HepG2 (cell line): ENCODE data around the gene SLC12A5. TPM values are rescaled to one million over a fixed set of nuclear protein-coding genes. Genes with fewer than 3 reads are reported as not detected.

Source experiments
- CBX5 ChIP-seq: sonication (generic); formaldehyde crosslinking; IDR thresholded peaks from 2 replicates; pipeline ENCODE4 v1.4.0; 2020; ENCODE audit warnings: missing genetic modification reagents, borderline replicate concordance
- GFI1 ChIP-seq: sonication (generic); formaldehyde crosslinking; IDR thresholded peaks from 2 replicates; pipeline ENCODE4 v1.5.0; 2020; ENCODE audit warnings: missing genetic modification reagents, mild to moderate bottlenecking, borderline replicate concordance
- HHEX ChIP-seq: IDR thresholded peaks from 2 replicates; pipeline ENCODE4 v1.6.1; 2016; ENCODE audit warnings: control low read depth
- KDM1A ChIP-seq: IDR thresholded peaks from 2 replicates; pipeline ENCODE4 v1.6.1; 2016; ENCODE audit warnings: missing compliant biosample characterization
- NAIF1 ChIP-seq: sonication (generic); formaldehyde crosslinking; IDR thresholded peaks from 2 replicates; pipeline ENCODE4 v1.5.0; 2020; ENCODE audit warnings: mild to moderate bottlenecking, missing genetic modification reagents, borderline replicate concordance
- SIN3A ChIP-seq: IDR thresholded peaks from 2 replicates; pipeline ENCODE4 v1.6.1; 2011; ENCODE audit warnings: low read depth, mild to moderate bottlenecking, control low read depth, low read length, borderline replicate concordance
- ZNF12 ChIP-seq: sonication (generic); formaldehyde crosslinking; IDR thresholded peaks from 2 replicates; pipeline ENCODE4 v1.5.0; 2020; ENCODE audit warnings: missing genetic modification reagents
- ZNF329 ChIP-seq: sonication (generic); formaldehyde crosslinking; IDR thresholded peaks from 2 replicates; pipeline ENCODE4 v1.9.0; 2021; ENCODE audit warnings: low read depth, mild to moderate bottlenecking, missing genetic modification reagents
- ZNF850 ChIP-seq: sonication (generic); formaldehyde crosslinking; conservative IDR thresholded peaks from 2 replicates; pipeline ENCODE4 v1.9.0; 2021; ENCODE audit warnings: mild to moderate bottlenecking, missing genetic modification reagents
- polyA plus RNA-seq, 8 experiments: library from polyadenylated mRNA; depleted of rRNA in 3 of 8; stranded (reverse) in 7 of 8; unstranded in 1 of 8; fragments of >200 nt; fragmentation: Illumina TruSeq in 4 of 8; extraction: Trizol in 4 of 8; gene quantifications; 2 replicates each; pipeline versions ENCODE4 v1.2.1 to v1.2.3, GENCODE V29; 2011 to 2016; ENCODE audit warnings: low read depth in 4 of 8, missing spikeins in 1 of 8, mixed read lengths in 1 of 8; ENCODE audit not compliant: insufficient read depth in 1 of 8
- total RNA-seq, 5 experiments: library from RNA; depleted of rRNA; stranded (reverse); fragments of >200 nt; fragmentation: Illumina TruSeq; extraction: Trizol; gene quantifications; 2 replicates each; pipeline ENCODE4 v1.2.3, GENCODE V29; 2016; ENCODE audit warnings: low read depth in 1 of 5
- TF ChIP-seq, protein P1 (sequence below): sonication (generic); formaldehyde crosslinking; IDR thresholded peaks from 2 replicates; pipeline ENCODE4 v1.5.0; 2020; ENCODE audit warnings: missing genetic modification reagents
- TF ChIP-seq, protein P2 (sequence below): sonication (generic); formaldehyde crosslinking; IDR thresholded peaks from 2 replicates; pipeline ENCODE4 v1.8.1; 2023; ENCODE audit warnings: mild to moderate bottlenecking, moderate library complexity, missing genetic modification reagents
- TF ChIP-seq, protein P3 (sequence below): sonication (generic); formaldehyde crosslinking; IDR thresholded peaks from 2 replicates; pipeline ENCODE4 v1.9.0; 2021; ENCODE audit warnings: missing genetic modification reagents, mild to moderate bottlenecking, borderline replicate concordance
- TF ChIP-seq, protein P4 (sequence below): sonication (generic); formaldehyde crosslinking; conservative IDR thresholded peaks from 2 replicates; pipeline ENCODE4 v1.8.0; 2022; ENCODE audit warnings: missing genetic modification reagents
- TF ChIP-seq, protein P5 (sequence below): sonication (generic); formaldehyde crosslinking; conservative IDR thresholded peaks from 2 replicates; pipeline ENCODE4 v1.4.0; 2020; ENCODE audit warnings: missing genetic modification reagents
- TF ChIP-seq, protein P6 (sequence below): sonication (generic); formaldehyde crosslinking; IDR thresholded peaks from 2 replicates; pipeline ENCODE4 v1.8.1; 2023; ENCODE audit warnings: missing genetic modification reagents, mild to moderate bottlenecking, borderline replicate concordance
- TF ChIP-seq, protein P7 (sequence below): sonication (generic); formaldehyde crosslinking; IDR thresholded peaks from 2 replicates; pipeline ENCODE4 v1.5.0; 2020; ENCODE audit warnings: mild to moderate bottlenecking, missing genetic modification reagents

Gene SLC12A5
- total and polyA plus RNA-seq, 2 of the 13 experiments (the other 11 are each of a cell fraction or from before 2014, with no cell fraction given) = 4.3 to 5.4 TPM

DNA sequence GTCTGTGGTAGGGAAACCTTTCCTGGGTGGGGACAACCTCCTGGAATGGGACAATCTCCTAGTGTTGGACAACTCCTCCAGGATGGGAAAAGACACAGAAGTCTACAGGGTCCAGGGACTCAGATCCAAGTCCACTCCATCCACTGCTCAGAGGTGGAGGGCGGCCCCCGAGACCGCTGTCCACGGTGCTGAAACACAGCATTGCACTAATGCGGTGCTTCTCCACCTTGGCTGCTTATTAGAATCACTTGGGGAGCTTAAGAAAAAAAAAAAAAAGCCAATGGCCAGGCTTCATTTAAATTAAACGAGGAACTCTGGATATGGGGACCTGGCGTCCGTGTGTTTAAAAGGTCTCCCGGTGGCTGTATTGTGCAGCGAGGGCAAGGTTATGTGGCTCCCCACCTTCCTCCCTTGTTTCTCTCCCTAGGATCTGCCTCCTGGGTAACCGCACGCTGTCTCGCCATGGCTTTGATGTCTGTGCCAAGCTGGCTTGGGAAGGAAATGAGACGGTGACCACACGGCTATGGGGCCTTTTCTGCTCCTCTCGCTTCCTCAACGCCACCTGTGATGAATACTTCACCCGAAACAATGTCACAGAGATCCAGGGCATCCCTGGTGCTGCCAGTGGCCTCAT, 12.0 kb downstream of the SLC12A5 start (continued):
- TF ChIP-seq SIN3A (peak; percentile 61; the same call in 1 of the 2 replicates), ZNF12 (CRISPR knock-in tag) (peak; percentile 85), KDM1A (CRISPR knock-in tag) (no peak), ZNF850 (CRISPR knock-in tag) (no peak), HHEX (CRISPR knock-in tag) (no peak), NAIF1 (CRISPR knock-in tag) (peak; percentile 41; the same call in 1 of the 2 replicates), CBX5 (CRISPR knock-in tag) (peak; percentile 71; the same call in 1 of the 2 replicates), GFI1 (CRISPR knock-in tag) (peak; percentile 68), ZNF329 (CRISPR knock-in tag) (peak; percentile 79)
- TF ChIP-seq, protein P1, sequence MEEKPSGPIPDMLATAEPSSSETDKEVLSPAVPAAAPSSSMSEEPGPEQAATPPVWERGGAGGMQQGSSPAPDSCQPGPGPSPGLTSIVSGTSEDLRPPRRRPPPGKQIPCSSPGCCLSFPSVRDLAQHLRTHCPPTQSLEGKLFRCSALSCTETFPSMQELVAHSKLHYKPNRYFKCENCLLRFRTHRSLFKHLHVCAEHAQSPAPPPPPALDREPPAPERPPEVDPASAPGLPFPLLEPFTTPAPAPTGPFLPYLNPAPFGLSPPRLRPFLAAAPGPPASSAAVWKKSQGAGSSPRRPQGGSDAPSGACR (CRISPR knock-in tag) = no peak
- TF ChIP-seq, protein P2, sequence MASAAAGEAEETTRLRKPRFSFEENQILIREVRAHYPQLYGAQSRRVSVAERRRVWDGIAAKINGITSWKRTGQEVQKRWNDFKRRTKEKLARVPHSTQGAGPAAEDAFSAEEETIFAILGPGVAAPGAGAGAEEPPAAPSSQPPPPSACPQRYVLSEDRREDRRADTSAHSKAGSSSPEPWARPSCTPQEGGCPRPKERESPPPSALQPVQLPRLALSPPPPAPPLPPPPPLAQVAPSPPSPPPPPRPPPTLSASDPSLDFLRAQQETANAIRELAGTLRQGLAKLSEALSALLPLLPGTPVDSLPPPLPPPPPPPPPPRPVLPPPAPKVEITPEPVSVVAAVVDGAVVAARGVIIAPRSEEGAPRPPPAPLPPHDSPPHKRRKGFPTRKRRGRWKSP (CRISPR knock-in tag) = peak; percentile 38; the same call in 1 of the 2 replicates
- TF ChIP-seq, protein P3, sequence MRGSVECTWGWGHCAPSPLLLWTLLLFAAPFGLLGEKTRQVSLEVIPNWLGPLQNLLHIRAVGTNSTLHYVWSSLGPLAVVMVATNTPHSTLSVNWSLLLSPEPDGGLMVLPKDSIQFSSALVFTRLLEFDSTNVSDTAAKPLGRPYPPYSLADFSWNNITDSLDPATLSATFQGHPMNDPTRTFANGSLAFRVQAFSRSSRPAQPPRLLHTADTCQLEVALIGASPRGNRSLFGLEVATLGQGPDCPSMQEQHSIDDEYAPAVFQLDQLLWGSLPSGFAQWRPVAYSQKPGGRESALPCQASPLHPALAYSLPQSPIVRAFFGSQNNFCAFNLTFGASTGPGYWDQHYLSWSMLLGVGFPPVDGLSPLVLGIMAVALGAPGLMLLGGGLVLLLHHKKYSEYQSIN (CRISPR knock-in tag) = peak; percentile 78; the same call in 1 of the 2 replicates
- TF ChIP-seq, protein P4, sequence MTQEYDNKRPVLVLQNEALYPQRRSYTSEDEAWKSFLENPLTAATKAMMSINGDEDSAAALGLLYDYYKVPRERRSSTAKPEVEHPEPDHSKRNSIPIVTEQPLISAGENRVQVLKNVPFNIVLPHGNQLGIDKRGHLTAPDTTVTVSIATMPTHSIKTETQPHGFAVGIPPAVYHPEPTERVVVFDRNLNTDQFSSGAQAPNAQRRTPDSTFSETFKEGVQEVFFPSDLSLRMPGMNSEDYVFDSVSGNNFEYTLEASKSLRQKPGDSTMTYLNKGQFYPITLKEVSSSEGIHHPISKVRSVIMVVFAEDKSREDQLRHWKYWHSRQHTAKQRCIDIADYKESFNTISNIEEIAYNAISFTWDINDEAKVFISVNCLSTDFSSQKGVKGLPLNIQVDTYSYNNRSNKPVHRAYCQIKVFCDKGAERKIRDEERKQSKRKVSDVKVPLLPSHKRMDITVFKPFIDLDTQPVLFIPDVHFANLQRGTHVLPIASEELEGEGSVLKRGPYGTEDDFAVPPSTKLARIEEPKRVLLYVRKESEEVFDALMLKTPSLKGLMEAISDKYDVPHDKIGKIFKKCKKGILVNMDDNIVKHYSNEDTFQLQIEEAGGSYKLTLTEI (CRISPR knock-in tag) = no peak
- TF ChIP-seq, protein P5, sequence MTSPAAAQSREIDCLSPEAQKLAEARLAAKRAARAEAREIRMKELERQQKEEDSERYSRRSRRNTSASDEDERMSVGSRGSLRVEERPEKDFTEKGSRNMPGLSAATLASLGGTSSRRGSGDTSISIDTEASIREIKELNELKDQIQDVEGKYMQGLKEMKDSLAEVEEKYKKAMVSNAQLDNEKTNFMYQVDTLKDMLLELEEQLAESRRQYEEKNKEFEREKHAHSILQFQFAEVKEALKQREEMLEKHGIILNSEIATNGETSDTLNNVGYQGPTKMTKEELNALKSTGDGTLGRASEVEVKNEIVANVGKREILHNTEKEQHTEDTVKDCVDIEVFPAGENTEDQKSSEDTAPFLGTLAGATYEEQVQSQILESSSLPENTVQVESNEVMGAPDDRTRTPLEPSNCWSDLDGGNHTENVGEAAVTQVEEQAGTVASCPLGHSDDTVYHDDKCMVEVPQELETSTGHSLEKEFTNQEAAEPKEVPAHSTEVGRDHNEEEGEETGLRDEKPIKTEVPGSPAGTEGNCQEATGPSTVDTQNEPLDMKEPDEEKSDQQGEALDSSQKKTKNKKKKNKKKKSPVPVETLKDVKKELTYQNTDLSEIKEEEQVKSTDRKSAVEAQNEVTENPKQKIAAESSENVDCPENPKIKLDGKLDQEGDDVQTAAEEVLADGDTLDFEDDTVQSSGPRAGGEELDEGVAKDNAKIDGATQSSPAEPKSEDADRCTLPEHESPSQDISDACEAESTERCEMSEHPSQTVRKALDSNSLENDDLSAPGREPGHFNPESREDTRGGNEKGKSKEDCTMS (CRISPR knock-in tag) = peak; percentile 97
- TF ChIP-seq, protein P6, sequence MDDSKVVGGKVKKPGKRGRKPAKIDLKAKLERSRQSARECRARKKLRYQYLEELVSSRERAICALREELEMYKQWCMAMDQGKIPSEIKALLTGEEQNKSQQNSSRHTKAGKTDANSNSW (CRISPR knock-in tag) = 0 out of 2 replicates have a peak, but pooled peaks have one; percentile 72
- TF ChIP-seq, protein P7, sequence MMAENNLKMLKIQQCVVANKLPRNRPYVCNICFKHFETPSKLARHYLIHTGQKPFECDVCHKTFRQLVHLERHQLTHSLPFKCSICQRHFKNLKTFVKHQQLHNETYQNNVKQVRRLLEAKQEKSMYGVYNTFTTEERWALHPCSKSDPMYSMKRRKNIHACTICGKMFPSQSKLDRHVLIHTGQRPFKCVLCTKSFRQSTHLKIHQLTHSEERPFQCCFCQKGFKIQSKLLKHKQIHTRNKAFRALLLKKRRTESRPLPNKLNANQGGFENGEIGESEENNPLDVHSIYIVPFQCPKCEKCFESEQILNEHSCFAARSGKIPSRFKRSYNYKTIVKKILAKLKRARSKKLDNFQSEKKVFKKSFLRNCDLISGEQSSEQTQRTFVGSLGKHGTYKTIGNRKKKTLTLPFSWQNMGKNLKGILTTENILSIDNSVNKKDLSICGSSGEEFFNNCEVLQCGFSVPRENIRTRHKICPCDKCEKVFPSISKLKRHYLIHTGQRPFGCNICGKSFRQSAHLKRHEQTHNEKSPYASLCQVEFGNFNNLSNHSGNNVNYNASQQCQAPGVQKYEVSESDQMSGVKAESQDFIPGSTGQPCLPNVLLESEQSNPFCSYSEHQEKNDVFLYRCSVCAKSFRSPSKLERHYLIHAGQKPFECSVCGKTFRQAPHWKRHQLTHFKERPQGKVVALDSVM (CRISPR knock-in tag) = peak; percentile 37; the same call in 1 of the 2 replicates
